NT2/D1 (cell line): ENCODE measurements around the gene AKR1C8.

Experiments
- DNase-seq: peaks from one replicate; pipeline ENCODE4 v3.0.0-alpha.2; 2011; ENCODE audit warnings: low read depth, low spot score
- H3K27me3 ChIP-seq: 2 replicates; pipeline ENCODE4 v1.6.0; 2011; ENCODE audit warnings: mild to moderate bottlenecking; ENCODE audit not compliant: insufficient read length, insufficient read depth
- H3K36me3 ChIP-seq: 2 replicates; pipeline ENCODE4 v1.6.1; 2011; ENCODE audit warnings: mild to moderate bottlenecking, low read length, mixed read lengths; ENCODE audit not compliant: insufficient read depth, insufficient read length
- H3K4me1 ChIP-seq: 2 replicates; pipeline ENCODE4 v1.5.1; 2011; ENCODE audit not compliant: insufficient read depth, insufficient read length
- H3K4me3 ChIP-seq: 2 replicates; pipeline ENCODE4 v1.5.1; 2011; ENCODE audit warnings: low read depth; ENCODE audit not compliant: insufficient read length
- H3K9ac ChIP-seq: 2 replicates; pipeline ENCODE4 v1.6.0; 2011; ENCODE audit warnings: low read depth; ENCODE audit not compliant: insufficient read length
- H3K9me3 ChIP-seq: 2 replicates; pipeline ENCODE4 v1.5.1; 2011; ENCODE audit warnings: mild to moderate bottlenecking, low read length; ENCODE audit not compliant: insufficient read depth
- SUZ12 ChIP-seq: IDR thresholded peaks from 2 replicates; pipeline ENCODE4 v1.6.1; 2011; ENCODE audit not compliant: insufficient read length, insufficient read depth; ENCODE audit errors: extremely low read depth
- YY1 ChIP-seq: IDR thresholded peaks from 2 replicates; pipeline ENCODE4 v1.6.1; 2011; ENCODE audit not compliant: insufficient read length, insufficient read depth
- ZNF274 ChIP-seq: IDR thresholded peaks from 2 replicates; pipeline ENCODE4 v1.6.1; 2011; ENCODE audit warnings: mild to moderate bottlenecking, low read depth, low read length

Gene AKR1C8

GRCh38 chr10:5165738-5166137 lies 19.2 kb downstream of the AKR1C8 start:
- H3K36me3 ChIP-seq = no peaks in the 10 kb centered on the region
- no peak overlapping the region for H3K4me3 ChIP-seq
- no peaks in the 10 kb centered on the region for H3K4me1 ChIP-seq
- DNase-seq = no peak
- H3K9me3 ChIP-seq = peaks cover 18% of the 10 kb centered on the region
- H3K9ac ChIP-seq = no peak overlapping the region
- H3K27me3 ChIP-seq = no peaks in the 10 kb centered on the region
- TF ChIP-seq SUZ12 (no peak), YY1 (no peak), ZNF274 (no peak)

- H3K4me1 ChIP-seq = no peaks in the 10 kb centered on the region
- DNase-seq = no peak
- H3K9me3 ChIP-seq = peaks cover 18% of the 10 kb centered on the region
- TF ChIP-seq YY1 (no peak), ZNF274 (no peak), SUZ12 (no peak)
- no peaks in the 10 kb centered on the region for H3K27me3 ChIP-seq
- no peak overlapping the region for H3K9ac ChIP-seq
- H3K36me3 ChIP-seq = no peaks in the 10 kb centered on the region
- no peak overlapping the region for H3K4me3 ChIP-seq
Measured at GRCh38 chr10:5163487-5163886, 21.5 kb downstream of the AKR1C8 start.

- no peaks in the 10 kb centered on the region for H3K9me3 ChIP-seq
- H3K4me3 ChIP-seq = no peak overlapping the region
- no peak for TF ChIP-seq SUZ12
- TF ChIP-seq ZNF274 = no peak
- TF ChIP-seq YY1 = no peak
- no peak overlapping the region for H3K9ac ChIP-seq
- no peaks in the 10 kb centered on the region for H3K36me3 ChIP-seq
- no peaks in the 10 kb centered on the region for H3K4me1 ChIP-seq
- no peaks in the 10 kb centered on the region for H3K27me3 ChIP-seq
- no peak for DNase-seq
Measured at GRCh38 chr10:5159126-5159525, 25.8 kb downstream of the AKR1C8 start.

GRCh38 chr10:5157501-5157900 lies 27.4 kb downstream of the AKR1C8 start:
- TF ChIP-seq YY1 (no peak), SUZ12 (no peak), ZNF274 (no peak)
- no peaks in the 10 kb centered on the region for H3K9me3 ChIP-seq
- no peaks in the 10 kb centered on the region for H3K27me3 ChIP-seq
- no peaks in the 10 kb centered on the region for H3K36me3 ChIP-seq
- no peaks in the 10 kb centered on the region for H3K4me1 ChIP-seq
- H3K9ac ChIP-seq = no peak overlapping the region
- H3K4me3 ChIP-seq = no peak overlapping the region
- no peak for DNase-seq

GRCh38 chr10:5155951-5156350 lies 29.0 kb downstream of the AKR1C8 start:
- Histone ChIP-seq H3K4me3 (no peak overlapping the region), H3K9me3 (no peaks in the 10 kb centered on the region), H3K27me3 (no peaks in the 10 kb centered on the region), H3K36me3 (no peaks in the 10 kb centered on the region), H3K9ac (no peak overlapping the region), H3K4me1 (no peaks in the 10 kb centered on the region)
- no peak for DNase-seq
- TF ChIP-seq ZNF274 (no peak), YY1 (no peak), SUZ12 (no peak)

GRCh38 chr10:5151076-5151475 lies 33.9 kb downstream of the AKR1C8 start:
- TF ChIP-seq ZNF274 = no peak
- Histone ChIP-seq H3K9me3 (no peaks in the 10 kb centered on the region), H3K36me3 (no peaks in the 10 kb centered on the region), H3K4me1 (no peaks in the 10 kb centered on the region), H3K27me3 (no peaks in the 10 kb centered on the region), H3K4me3 (no peak overlapping the region), H3K9ac (no peak overlapping the region)
- no peak for DNase-seq

- Histone ChIP-seq H3K4me1 (no peaks in the 10 kb centered on the region), H3K9ac (no peak overlapping the region), H3K9me3 (no peaks in the 10 kb centered on the region), H3K27me3 (no peaks in the 10 kb centered on the region), H3K36me3 (no peaks in the 10 kb centered on the region), H3K4me3 (no peak overlapping the region)
- no peak for TF ChIP-seq ZNF274
- TF ChIP-seq YY1 = no peak
- no peak for TF ChIP-seq SUZ12
- DNase-seq = no peak
Measured at GRCh38 chr10:5148678-5149032, 36.3 kb downstream of the AKR1C8 start.
